Measurements from ENCODE around the gene CUL3.

- TF ChIP-seq CTCF (IDR thresholded peaks at IDR 0.05; ENCODE audit: poor library complexity): no peak
- TF ChIP-seq EZH2 (IDR thresholded peaks at IDR 0.05; ENCODE audit: borderline replicate concordance): no peak
- no peak for TF ChIP-seq EZH2phosphoT487 (IDR thresholded peaks at IDR 0.05; ENCODE audit: low read depth, severe bottlenecking, unreplicated experiment)
Measured at GRCh38 chr2:224444783-224445182, 140.4 kb downstream of the CUL3 start.

Data from hepatocyte (in vitro differentiated cells).